HEK293 (cell line): ENCODE results near the gene ZNF536.
"Not testable (repeated sequence)": the region's sequence is repeated elsewhere in the genome, so short reads cannot be mapped to it uniquely, and the experiment has no call there.

Experiments used
- CTCF ChIA-PET: fragments of 350-600 bp; formaldehyde crosslinking; extraction: SDS; loops from one replicate; lab custom pipeline; 2021; ENCODE audit warnings: antibody characterized with exemption; lab: Yijun Ruan, JAX
- POLR2A ChIA-PET: fragments of 300-600 bp; formaldehyde crosslinking; extraction: SDS; loops from one replicate; lab custom pipeline; 2020; ENCODE audit warnings: antibody characterized with exemption, inconsistent platforms; lab: Yijun Ruan, JAX
- H3K27ac ChIP-seq: fragments of 200-500 bp; sonication (Bioruptor generic); 2 replicates; pipeline ENCODE4 v1.5.1; 2014; ENCODE audit warnings: low read depth, low read length, control low read depth, inconsistent platforms; ENCODE audit errors: extremely low read depth
- H3K36me3 ChIP-seq, 2 experiments: fragments of 200-500 bp in 1 of 2; sonication (Bioruptor generic) in 1 of 2; 1 replicate in 1 of 2; 2 replicates in 1 of 2; pipeline ENCODE4 v1.5.1; 2014 to 2017; ENCODE audit warnings: inconsistent platforms in 2 of 2, low read length in 2 of 2; ENCODE audit not compliant: control insufficient read depth in 2 of 2, insufficient read depth in 1 of 2
- H3K4me1 ChIP-seq: fragments of 200-500 bp; sonication (Bioruptor generic); 2 replicates; pipeline ENCODE4 v1.5.1; 2014; ENCODE audit warnings: mild to moderate bottlenecking, low read length, inconsistent platforms; ENCODE audit not compliant: control insufficient read depth, insufficient read depth
- H3K4me3 ChIP-seq: 2 replicates; pipeline ENCODE4 v1.5.1; 2011; ENCODE audit warnings: low read depth, mild to moderate bottlenecking, control low read depth, low read length, moderate library complexity
- H3K9me3 ChIP-seq: fragments of 200-500 bp; sonication (Bioruptor generic); 2 replicates; pipeline ENCODE4 v1.5.1; 2014; ENCODE audit warnings: low read depth, low read length, inconsistent platforms; ENCODE audit not compliant: control insufficient read depth, insufficient read depth
- CTCF ChIP-seq: fragments of 450-650 bp; formaldehyde crosslinking; IDR thresholded peaks from 2 replicates; pipeline ENCODE4 v1.5.1; 2016; ENCODE audit warnings: missing biosample characterization, missing genetic modification characterization
- MZF1 ChIP-seq: fragments of 450-650 bp; formaldehyde crosslinking; IDR thresholded peaks from 2 replicates; pipeline ENCODE4 v1.5.1; 2017; ENCODE audit warnings: missing biosample characterization, missing genetic modification characterization, borderline replicate concordance
- PRDM10 ChIP-seq: fragments of 450-650 bp; formaldehyde crosslinking; IDR thresholded peaks from 2 replicates; pipeline ENCODE4 v1.5.1; 2016; ENCODE audit warnings: missing biosample characterization, missing genetic modification characterization
- SP3 ChIP-seq: fragments of 450-650 bp; formaldehyde crosslinking; IDR thresholded peaks from 2 replicates; pipeline ENCODE4 v1.5.1; 2016; ENCODE audit warnings: missing biosample characterization, missing genetic modification characterization
- ZBTB26 ChIP-seq: fragments of 450-650 bp; formaldehyde crosslinking; optimal IDR thresholded peaks from 2 replicates; pipeline ENCODE3; 2016; ENCODE audit warnings: missing biosample characterization, mild to moderate bottlenecking, missing genetic modification characterization
- ZFP3 ChIP-seq: fragments of 450-650 bp; formaldehyde crosslinking; IDR thresholded peaks from 2 replicates; pipeline ENCODE4 v1.5.1; 2016; ENCODE audit warnings: low read depth, missing biosample characterization, missing genetic modification characterization
- ZNF140 ChIP-seq: fragments of 450-650 bp; formaldehyde crosslinking; IDR thresholded peaks from 2 replicates; pipeline ENCODE4 v1.5.1; 2016; ENCODE audit warnings: missing biosample characterization, missing genetic modification characterization
- ZNF146 ChIP-seq: fragments of 450-650 bp; formaldehyde crosslinking; IDR thresholded peaks from 2 replicates; pipeline ENCODE4 v1.5.1; 2016; ENCODE audit warnings: missing biosample characterization, missing genetic modification characterization
- ZNF19 ChIP-seq: fragments of 450-650 bp; formaldehyde crosslinking; IDR thresholded peaks from 2 replicates; pipeline ENCODE4; 2016; ENCODE audit warnings: missing biosample characterization, missing genetic modification characterization, low read depth
- ZNF23 ChIP-seq: fragments of 450-650 bp; formaldehyde crosslinking; IDR thresholded peaks from 2 replicates; pipeline ENCODE4 v1.5.1; 2016; ENCODE audit warnings: missing biosample characterization, missing genetic modification characterization, borderline replicate concordance
- ZNF26 ChIP-seq: fragments of 450-650 bp; formaldehyde crosslinking; IDR thresholded peaks from 2 replicates; pipeline ENCODE4 v1.5.1; 2016; ENCODE audit warnings: missing biosample characterization, missing genetic modification characterization
- ZNF280D ChIP-seq: fragments of 450-650 bp; formaldehyde crosslinking; IDR thresholded peaks from 2 replicates; pipeline ENCODE4 v1.5.1; 2016; ENCODE audit warnings: missing biosample characterization, missing genetic modification characterization
- ZNF341 ChIP-seq: fragments of 450-650 bp; formaldehyde crosslinking; IDR thresholded peaks from 2 replicates; pipeline ENCODE4; 2016; ENCODE audit warnings: low read depth, missing biosample characterization, missing genetic modification characterization
- ZNF354C ChIP-seq: fragments of 450-650 bp; formaldehyde crosslinking; IDR thresholded peaks from 2 replicates; pipeline ENCODE4 v1.5.1; 2016; ENCODE audit warnings: missing biosample characterization, missing genetic modification characterization, low read depth, borderline replicate concordance
- ZNF501 ChIP-seq: fragments of 450-650 bp; formaldehyde crosslinking; IDR thresholded peaks from 2 replicates; pipeline ENCODE4 v1.5.1; 2016; ENCODE audit warnings: missing biosample characterization, missing genetic modification characterization
- ZNF548 ChIP-seq: fragments of 450-650 bp; formaldehyde crosslinking; IDR thresholded peaks from 2 replicates; pipeline ENCODE4 v1.5.1; 2016; ENCODE audit warnings: missing biosample characterization, missing genetic modification characterization
- ZNF580 ChIP-seq: fragments of 450-650 bp; formaldehyde crosslinking; IDR thresholded peaks from 2 replicates; pipeline ENCODE4 v1.5.1; 2016; ENCODE audit warnings: missing biosample characterization, missing genetic modification characterization
- ZNF701 ChIP-seq: fragments of 450-650 bp; formaldehyde crosslinking; IDR thresholded peaks from 2 replicates; pipeline ENCODE4 v1.5.1; 2016; ENCODE audit warnings: missing biosample characterization, missing genetic modification characterization
- ZNF707 ChIP-seq: fragments of 450-650 bp; formaldehyde crosslinking; IDR thresholded peaks from 2 replicates; pipeline ENCODE4 v1.5.1; 2016; ENCODE audit warnings: missing biosample characterization, missing genetic modification characterization
- ZNF747 ChIP-seq: fragments of 450-650 bp; formaldehyde crosslinking; IDR thresholded peaks from 2 replicates; pipeline ENCODE4 v1.5.1; 2016; ENCODE audit warnings: missing biosample characterization, missing genetic modification characterization

ZNF536 gene

GRCh38 chr19:30345686-30346085 lies 26.5 kb upstream of the ZNF536 start:
- CTCF ChIA-PET: interaction anchor here (0.6 to 1.2 kb wide), 3 partner anchors 11 to 369 kb away, joined by 3 to 4 read pairs (median 3); no protein-coding TSS in a partner anchor
- H3K4me3 ChIP-seq: no peak overlapping the region
- H3K36me3 ChIP-seq: no peaks in the 10 kb centered on the region
- H3K4me1 ChIP-seq: peaks cover 31% of the 10 kb centered on the region
- H3K27ac ChIP-seq: no peak overlapping the region
- POLR2A ChIA-PET: no interaction called here
- TF ChIP-seq ZNF140 (tag by site-specific recombination) (no peak), ZNF501 (tag by site-specific recombination) (no peak), ZNF548 (tag by site-specific recombination) (no peak), ZBTB26 (no peak), ZNF747 (tag by site-specific recombination) (no peak), PRDM10 (tag by site-specific recombination) (no peak), CTCF (tag by site-specific recombination) (no peak), ZNF19 (tag by site-specific recombination) (no peak), ZNF23 (no peak), ZFP3 (tag by site-specific recombination) (no peak), ZNF26 (no peak), ZNF707 (tag by site-specific recombination) (no peak), ZNF341 (tag by site-specific recombination) (no peak), MZF1 (no peak), ZNF701 (tag by site-specific recombination) (no peak), ZNF354C (tag by site-specific recombination) (no peak), SP3 (tag by site-specific recombination) (no peak)
- H3K9me3 ChIP-seq: no peaks in the 10 kb centered on the region; the same call in 1 of the 2 replicates

GRCh38 chr19:30346468-30346867 lies 25.7 kb upstream of the ZNF536 start:
- H3K36me3 ChIP-seq, H3K27ac ChIP-seq, H3K4me3 ChIP-seq, H3K9me3 ChIP-seq, POLR2A ChIA-PET: not testable (repeated sequence)
- TF ChIP-seq ZNF280D: peak; percentile 71; the same call in 1 of the 2 replicates
- TF ChIP-seq ZNF146 (tag by site-specific recombination): peak; percentile 100
- peak; percentile 79; the same call in 1 of the 2 replicates for TF ChIP-seq ZNF580 (tag by site-specific recombination)
- H3K4me1 ChIP-seq: peaks cover 30% of the 10 kb centered on the region
- CTCF ChIA-PET: interaction anchor here (0.6 to 0.7 kb wide), 2 partner anchors 98 to 370 kb away, joined by 3 read pairs; no protein-coding TSS in a partner anchor
